ENCODE results near the gene NFASC. TPM values are rescaled to one million over a fixed set of nuclear protein-coding genes. Genes with fewer than 3 reads are reported as not detected.

Gene NFASC
- total RNA-seq, 1 experiment from 2014 or later = 20.1 TPM

- TF ChIP-seq IRF1 (CRISPR knock-in tag; IDR thresholded peaks at IDR 0.05) (no peak), TP53 (CRISPR knock-in tag; IDR thresholded peaks at IDR 0.05) (no peak)
Observed at GRCh38 chr1:204872262-204872881, 1.7 kb downstream of the NFASC start (continued).

- no peak for TF ChIP-seq ETV6 (CRISPR knock-in tag; IDR thresholded peaks at IDR 0.05)
- TF ChIP-seq MLX (CRISPR knock-in tag; IDR thresholded peaks at IDR 0.05) = no peak
- no peak for TF ChIP-seq GABPB1 (CRISPR knock-in tag; IDR thresholded peaks at IDR 0.05)
- TF ChIP-seq ZBTB43 (CRISPR knock-in tag; IDR thresholded peaks at IDR 0.05) = no peak
- no peak for TF ChIP-seq ZNF396 (CRISPR knock-in tag; IDR thresholded peaks at IDR 0.05; ENCODE audit: borderline replicate concordance)
- no peak for TF ChIP-seq ZNF138 (CRISPR knock-in tag; conservative IDR thresholded peaks at IDR 0.05)
- TF ChIP-seq JAZF1 (CRISPR knock-in tag; IDR thresholded peaks at IDR 0.05) = no peak
- TF ChIP-seq ZNF416 (CRISPR knock-in tag; IDR thresholded peaks at IDR 0.05) = no peak
- no peak for TF ChIP-seq E2F1 (CRISPR knock-in tag; IDR thresholded peaks at IDR 0.05)
- no peak for TF ChIP-seq OVOL2 (CRISPR knock-in tag; IDR thresholded peaks at IDR 0.05; ENCODE audit: borderline replicate concordance)
- TF ChIP-seq ZNF671 (CRISPR knock-in tag; IDR thresholded peaks at IDR 0.05) = no peak
- no peak for TF ChIP-seq ERG (CRISPR knock-in tag; IDR thresholded peaks at IDR 0.05)
- TF ChIP-seq FOXK1 (CRISPR knock-in tag; IDR thresholded peaks at IDR 0.05) = no peak
- no peak for TF ChIP-seq NFATC4 (CRISPR knock-in tag; IDR thresholded peaks at IDR 0.05)
- no peak for TF ChIP-seq CTCF (IDR thresholded peaks at IDR 0.05)
- no peak for TF ChIP-seq NFYB (CRISPR knock-in tag; conservative IDR thresholded peaks at IDR 0.05; ENCODE audit: low read depth)
- no peak for TF ChIP-seq FOXP4 (CRISPR knock-in tag; IDR thresholded peaks at IDR 0.05)
- ATAC-seq = no peak
- H3K27me3 Mint-ChIP-seq (ENCODE audit: low read depth) = no peaks in the 10 kb centered on the region
Observed at GRCh38 chr1:204873176-204873575, 2.5 kb downstream of the NFASC start.

More at GRCh38 chr1:204873176-204873575, 2.5 kb downstream of the NFASC start:
- POLR2A ChIA-PET = no interaction called here
- CTCF ChIA-PET = interaction anchor here (1.0 to 1.5 kb wide), 2 partner anchors 82 to 110 kb away, joined by 3 read pairs; no protein-coding TSS in a partner anchor
- peaks cover 37% of the 10 kb centered on the region for H3K4me1 Mint-ChIP-seq
- H3K9me3 Mint-ChIP-seq = peaks cover 4% of the 10 kb centered on the region
- no peak for DNase-seq (ENCODE audit: low spot score)
- H3K36me3 Mint-ChIP-seq = no peaks in the 10 kb centered on the region; the same call in 1 of the 2 replicates
- no peak overlapping the region for H3K4me3 Mint-ChIP-seq
- no peak overlapping the region for H3K27ac Mint-ChIP-seq

Measured in WTC11 (cell line).